LoVo (cell line): ENCODE results near the gene POLDIP2.

Experiments
- DNase-seq: peaks from one replicate; pipeline ENCODE4 v3.0.0-alpha.2; 2016; ENCODE audit warnings: low spot score

POLDIP2 gene

GRCh38 chr17:28315846-28316705, 41.3 kb downstream of the POLDIP2 start:
- DNase-seq: no peak

DNA sequence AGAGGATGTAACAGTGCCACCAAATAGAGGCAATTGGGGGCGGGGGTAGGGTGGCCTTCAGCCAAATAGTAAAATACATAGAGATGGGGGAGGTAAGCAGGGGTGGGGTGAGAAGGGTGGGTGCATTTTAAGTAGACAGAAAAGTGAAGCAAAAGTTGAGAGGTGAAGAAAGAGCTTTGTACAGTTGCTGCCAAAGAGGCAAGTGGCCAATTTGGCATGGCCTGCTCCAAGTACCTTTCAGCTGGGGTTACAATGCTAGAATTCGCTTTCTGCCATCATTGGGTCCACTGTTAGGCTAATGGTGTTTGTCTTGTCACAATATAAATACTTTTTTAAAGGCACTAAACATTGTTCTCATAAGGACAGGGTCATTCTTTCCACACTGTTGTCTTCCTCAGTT, 43.5 kb downstream of the POLDIP2 start:
- no peak for DNase-seq

- no peak for DNase-seq
Measured at GRCh38 chr17:28306954-28307401, 50.3 kb downstream of the POLDIP2 start.

DNA sequence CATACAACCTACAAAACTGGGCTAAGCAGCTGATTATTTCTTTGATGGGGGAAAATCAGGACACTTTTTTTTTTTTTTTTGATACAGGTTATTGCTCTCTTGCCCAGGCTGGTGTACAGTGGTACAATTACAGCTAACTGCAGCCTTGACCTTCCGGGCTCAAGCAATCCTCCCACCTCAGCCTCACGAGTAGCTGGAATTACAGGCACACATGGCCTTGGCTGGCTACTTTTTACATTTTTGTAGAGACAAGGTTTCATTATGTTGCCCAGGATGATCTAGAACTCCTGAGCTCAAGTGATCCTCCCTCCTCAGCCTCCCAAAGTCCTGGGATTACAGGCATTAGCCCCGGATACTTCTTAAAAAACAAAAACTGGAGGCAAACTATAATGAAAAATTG, 58.9 kb downstream of the POLDIP2 start:
- DNase-seq: no peak
